ENCODE results near the gene GPR176.
A peak's percentile ranks its signal among the peaks of the same experiment; 100 is the strongest.

Gene GPR176

GRCh38 chr15:39777496-39777895 lies 142.6 kb downstream of the GPR176 start:
- Histone ChIP-seq H3K4me1 (ENCODE audit: control insufficient read depth, insufficient read depth, low read length, unreplicated experiment) (no peaks in the 10 kb centered on the region), H3K27me3 (ENCODE audit: insufficient read depth, low read length) (no peaks in the 10 kb centered on the region), H2AFZ (ENCODE audit: low read length, unreplicated experiment) (no peak overlapping the region)

GRCh38 chr15:39776068-39776467 lies 144.0 kb downstream of the GPR176 start:
- H3K4me3 ChIP-seq (ENCODE audit: low read depth, low read length): no peak overlapping the region
- no peak overlapping the region for H3K27ac ChIP-seq (ENCODE audit: low read depth, low read length)
- peaks cover 3% of the 10 kb centered on the region for H3K4me1 ChIP-seq (ENCODE audit: control insufficient read depth, insufficient read depth, low read length, unreplicated experiment)
- H3K27me3 ChIP-seq (ENCODE audit: insufficient read depth, low read length): no peaks in the 10 kb centered on the region
- H3K79me2 ChIP-seq (ENCODE audit: control insufficient read depth, insufficient read depth, low read length, unreplicated experiment): no peaks in the 10 kb centered on the region
- no peak overlapping the region for H2AFZ ChIP-seq (ENCODE audit: low read length, unreplicated experiment)
- H3K36me3 ChIP-seq (ENCODE audit: insufficient read depth, low read length): no peaks in the 10 kb centered on the region

More at GRCh38 chr15:39777496-39777895, 142.6 kb downstream of the GPR176 start:
- Histone ChIP-seq H3K27ac (ENCODE audit: low read depth, low read length) (no peak overlapping the region), H3K36me3 (ENCODE audit: insufficient read depth, low read length) (no peaks in the 10 kb centered on the region), H3K79me2 (ENCODE audit: control insufficient read depth, insufficient read depth, low read length, unreplicated experiment) (no peaks in the 10 kb centered on the region), H3K4me3 (ENCODE audit: low read depth, low read length) (no peak overlapping the region)

DNA sequence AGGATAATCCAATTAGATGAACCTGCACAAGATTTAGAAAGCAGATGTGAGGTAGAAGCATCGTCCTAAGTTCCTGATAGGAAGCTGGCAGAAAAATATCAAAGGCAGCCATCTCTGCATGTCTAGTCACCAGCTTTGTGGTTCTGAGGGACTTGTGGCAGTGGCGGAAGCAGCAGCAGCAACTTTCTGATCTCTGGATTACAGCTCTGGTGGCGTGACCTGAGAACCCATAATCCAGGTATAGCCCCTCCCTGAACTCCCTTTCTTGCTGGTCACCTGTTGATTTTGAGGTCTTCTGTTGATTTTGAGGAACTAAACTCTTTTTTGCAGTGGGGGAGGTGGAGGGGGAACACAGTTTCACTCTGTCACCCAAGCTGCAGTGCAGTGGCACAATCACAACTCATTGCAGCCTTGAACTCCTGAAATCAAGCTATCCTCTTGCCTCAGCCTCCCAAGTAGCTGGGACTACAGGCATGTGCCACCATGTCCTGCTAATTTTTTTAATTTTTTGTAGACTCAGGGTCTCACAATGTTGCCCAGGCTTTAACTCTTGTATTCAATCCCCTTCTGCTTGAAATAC lies 145.3 kb downstream of the GPR176 start:
- no peak overlapping the region for H2AFZ ChIP-seq (ENCODE audit: low read length, unreplicated experiment)
- no peaks in the 10 kb centered on the region for H3K27me3 ChIP-seq (ENCODE audit: insufficient read depth, low read length)
- H3K27ac ChIP-seq (ENCODE audit: low read depth, low read length): no peak overlapping the region
- H3K4me3 ChIP-seq (ENCODE audit: low read depth, low read length): no peak overlapping the region
- H3K36me3 ChIP-seq (ENCODE audit: insufficient read depth, low read length): no peaks in the 10 kb centered on the region
- no peaks in the 10 kb centered on the region for H3K79me2 ChIP-seq (ENCODE audit: control insufficient read depth, insufficient read depth, low read length, unreplicated experiment)
- H3K4me1 ChIP-seq (ENCODE audit: control insufficient read depth, insufficient read depth, low read length, unreplicated experiment): peaks cover 7% of the 10 kb centered on the region

DNA sequence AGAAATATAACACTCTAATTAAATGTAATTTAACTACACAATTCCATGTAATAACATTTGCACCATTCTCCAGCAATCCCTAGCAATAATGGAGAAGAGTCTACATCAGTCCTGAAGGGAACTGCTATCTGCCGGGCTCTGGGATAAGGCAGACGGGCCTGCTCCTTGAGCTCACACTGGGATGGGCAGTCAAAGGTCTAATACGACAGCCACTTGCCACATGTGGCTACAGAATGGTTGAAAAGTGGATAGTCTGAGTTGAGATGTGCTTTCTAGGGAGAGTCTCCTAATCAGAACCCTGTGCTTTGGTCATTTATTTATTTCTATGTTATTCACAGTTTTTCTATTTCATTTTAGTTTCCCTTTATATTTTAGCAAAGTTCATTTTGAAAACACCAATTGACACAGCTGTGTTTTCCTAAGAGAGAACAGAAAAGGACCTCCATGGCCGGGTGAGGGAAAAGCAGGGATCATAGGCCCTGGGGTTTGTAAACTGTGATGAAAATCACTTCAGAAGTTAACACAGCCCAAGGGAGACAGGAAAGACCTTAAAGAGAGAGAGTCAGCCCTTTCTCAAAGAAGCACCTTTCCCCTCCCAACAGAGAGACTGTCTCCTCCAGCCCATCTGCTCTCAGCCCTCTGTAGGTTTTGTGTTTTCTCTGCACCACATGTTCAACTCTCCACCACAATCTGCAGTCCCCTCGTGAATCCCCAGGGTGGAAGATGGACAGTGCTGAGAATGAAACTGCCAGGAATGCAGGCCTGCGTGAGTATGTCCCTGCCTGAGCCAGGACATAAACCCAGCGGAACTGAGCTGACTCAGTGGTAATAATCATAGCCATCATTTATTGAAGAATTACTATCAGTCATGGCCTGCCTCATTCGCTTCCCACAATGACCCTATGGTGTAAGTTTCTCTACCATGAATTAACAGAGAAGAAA lies 149.0 kb downstream of the GPR176 start:
- Histone ChIP-seq H3K4me3 (ENCODE audit: low read depth, low read length) (peak overlapping the region; percentile 52), H3K79me2 (ENCODE audit: control insufficient read depth, insufficient read depth, low read length, unreplicated experiment) (no peaks in the 10 kb centered on the region), H2AFZ (ENCODE audit: low read length, unreplicated experiment) (peak overlapping the region; percentile 97), H3K27me3 (ENCODE audit: insufficient read depth, low read length) (no peaks in the 10 kb centered on the region), H3K36me3 (ENCODE audit: insufficient read depth, low read length) (no peaks in the 10 kb centered on the region; the same call in 1 of the 2 replicates), H3K27ac (ENCODE audit: low read depth, low read length) (peak overlapping the region; percentile 69), H3K4me1 (ENCODE audit: control insufficient read depth, insufficient read depth, low read length, unreplicated experiment) (peaks cover 7% of the 10 kb centered on the region)

GRCh38 chr15:39767921-39768320 lies 152.1 kb downstream of the GPR176 start:
- Histone ChIP-seq H3K27me3 (ENCODE audit: insufficient read depth, low read length) (no peaks in the 10 kb centered on the region), H3K4me1 (ENCODE audit: control insufficient read depth, insufficient read depth, low read length, unreplicated experiment) (peaks cover 7% of the 10 kb centered on the region), H2AFZ (ENCODE audit: low read length, unreplicated experiment) (no peak overlapping the region), H3K27ac (ENCODE audit: low read depth, low read length) (no peak overlapping the region), H3K79me2 (ENCODE audit: control insufficient read depth, insufficient read depth, low read length, unreplicated experiment) (no peaks in the 10 kb centered on the region), H3K36me3 (ENCODE audit: insufficient read depth, low read length) (no peaks in the 10 kb centered on the region; the same call in 1 of the 2 replicates), H3K4me3 (ENCODE audit: low read depth, low read length) (no peak overlapping the region)

DNA sequence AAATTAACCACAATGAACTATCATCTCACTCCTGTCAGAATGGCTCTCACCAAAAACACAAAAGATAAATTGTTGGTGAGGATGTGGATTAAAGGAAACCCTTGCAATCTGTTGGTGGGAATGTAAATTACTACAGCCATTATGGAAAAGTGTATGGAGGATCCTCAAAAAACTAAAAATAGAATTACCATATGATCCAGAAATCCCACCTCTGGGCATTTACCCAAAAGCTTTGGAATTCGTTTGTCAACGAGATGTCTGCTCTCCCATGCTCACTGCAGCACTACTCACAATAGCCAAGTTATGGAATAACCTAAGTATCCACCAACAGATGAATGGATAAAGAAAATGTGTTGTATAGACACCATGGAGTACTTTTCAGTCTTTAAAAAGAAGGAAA lies 159.1 kb downstream of the GPR176 start:
- Histone ChIP-seq H3K27ac (ENCODE audit: low read depth, low read length) (no peak overlapping the region), H3K79me2 (ENCODE audit: control insufficient read depth, insufficient read depth, low read length, unreplicated experiment) (no peaks in the 10 kb centered on the region), H3K4me1 (ENCODE audit: control insufficient read depth, insufficient read depth, low read length, unreplicated experiment) (no peaks in the 10 kb centered on the region), H3K4me3 (ENCODE audit: low read depth, low read length) (no peak overlapping the region), H2AFZ (ENCODE audit: low read length, unreplicated experiment) (no peak overlapping the region), H3K36me3 (ENCODE audit: insufficient read depth, low read length) (no peaks in the 10 kb centered on the region), H3K27me3 (ENCODE audit: insufficient read depth, low read length) (no peaks in the 10 kb centered on the region)

DNA sequence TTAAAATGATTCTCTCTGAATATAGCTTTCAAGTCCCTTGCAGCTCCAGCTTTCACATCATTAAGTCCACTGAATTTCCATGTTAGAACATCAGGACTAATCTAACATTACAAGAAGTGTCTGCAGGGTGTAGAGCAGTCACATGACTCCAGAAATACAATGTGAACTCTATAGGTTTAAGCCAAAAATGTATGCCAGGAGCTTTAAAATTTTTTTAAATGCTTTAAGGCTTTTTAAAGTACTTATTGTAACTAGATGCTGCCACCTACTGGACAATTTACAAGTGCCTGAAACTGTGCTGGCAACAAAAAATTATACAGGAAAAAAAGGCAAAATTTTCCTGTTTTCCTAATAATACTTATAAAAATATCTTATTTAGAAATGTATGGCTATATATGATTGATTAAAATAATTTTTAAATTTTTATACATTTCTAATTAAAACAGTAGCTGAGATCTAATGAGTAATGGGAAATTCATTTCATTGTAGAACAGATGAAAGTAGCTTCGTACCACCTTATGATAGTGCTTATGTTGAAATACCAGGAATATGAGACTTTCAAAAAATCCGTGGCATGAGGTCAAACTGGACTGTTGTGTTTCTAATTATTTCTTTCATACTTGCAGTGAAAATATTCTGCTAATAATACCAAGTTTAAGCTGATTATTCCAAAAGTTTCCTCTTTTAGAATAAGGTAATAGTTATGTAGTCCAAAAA lies 163.1 kb downstream of the GPR176 start:
- no peaks in the 10 kb centered on the region for H3K79me2 ChIP-seq (ENCODE audit: control insufficient read depth, insufficient read depth, low read length, unreplicated experiment)
- H3K4me3 ChIP-seq (ENCODE audit: low read depth, low read length): no peak overlapping the region
- no peaks in the 10 kb centered on the region for H3K4me1 ChIP-seq (ENCODE audit: control insufficient read depth, insufficient read depth, low read length, unreplicated experiment)
- H3K27me3 ChIP-seq (ENCODE audit: insufficient read depth, low read length): no peaks in the 10 kb centered on the region
- no peak overlapping the region for H3K27ac ChIP-seq (ENCODE audit: low read depth, low read length)
- H2AFZ ChIP-seq (ENCODE audit: low read length, unreplicated experiment): no peak overlapping the region
- no peaks in the 10 kb centered on the region for H3K36me3 ChIP-seq (ENCODE audit: insufficient read depth, low read length)

- Histone ChIP-seq H2AFZ (ENCODE audit: low read length, unreplicated experiment) (no peak overlapping the region), H3K36me3 (ENCODE audit: insufficient read depth, low read length) (no peaks in the 10 kb centered on the region), H3K27ac (ENCODE audit: low read depth, low read length) (no peak overlapping the region), H3K4me3 (ENCODE audit: low read depth, low read length) (no peak overlapping the region), H3K27me3 (ENCODE audit: insufficient read depth, low read length) (no peaks in the 10 kb centered on the region), H3K79me2 (ENCODE audit: control insufficient read depth, insufficient read depth, low read length, unreplicated experiment) (no peaks in the 10 kb centered on the region), H3K4me1 (ENCODE audit: control insufficient read depth, insufficient read depth, low read length, unreplicated experiment) (peaks cover 7% of the 10 kb centered on the region)
Observed at GRCh38 chr15:39752991-39753390, 167.1 kb downstream of the GPR176 start.

GRCh38 chr15:39752246-39752645 lies 167.8 kb downstream of the GPR176 start:
- Histone ChIP-seq H3K27ac (ENCODE audit: low read depth, low read length) (no peak overlapping the region), H3K4me1 (ENCODE audit: control insufficient read depth, insufficient read depth, low read length, unreplicated experiment) (peaks cover 15% of the 10 kb centered on the region), H2AFZ (ENCODE audit: low read length, unreplicated experiment) (no peak overlapping the region), H3K4me3 (ENCODE audit: low read depth, low read length) (no peak overlapping the region), H3K79me2 (ENCODE audit: control insufficient read depth, insufficient read depth, low read length, unreplicated experiment) (no peaks in the 10 kb centered on the region), H3K27me3 (ENCODE audit: insufficient read depth, low read length) (no peaks in the 10 kb centered on the region), H3K36me3 (ENCODE audit: insufficient read depth, low read length) (no peaks in the 10 kb centered on the region)

All from ACC112 (cell line).